Hepatocyte (in vitro differentiated cells): ENCODE data around the gene CD22.

Experiments
- EZH2 ChIP-seq: fragments of 200-600 bp; sonication (generic); IDR thresholded peaks from 2 replicates; pipeline ENCODE4 v1.6.1; 2016; ENCODE audit warnings: antibody characterized with exemption, mild to moderate bottlenecking, borderline replicate concordance
- TF ChIP-seq, protein P1 (sequence below): fragments of 200-600 bp; sonication (generic); IDR thresholded peaks from 2 replicates; pipeline ENCODE4 v1.5.1; 2016; ENCODE audit warnings: antibody characterized with exemption, mild to moderate bottlenecking; ENCODE audit not compliant: poor library complexity

DNA sequence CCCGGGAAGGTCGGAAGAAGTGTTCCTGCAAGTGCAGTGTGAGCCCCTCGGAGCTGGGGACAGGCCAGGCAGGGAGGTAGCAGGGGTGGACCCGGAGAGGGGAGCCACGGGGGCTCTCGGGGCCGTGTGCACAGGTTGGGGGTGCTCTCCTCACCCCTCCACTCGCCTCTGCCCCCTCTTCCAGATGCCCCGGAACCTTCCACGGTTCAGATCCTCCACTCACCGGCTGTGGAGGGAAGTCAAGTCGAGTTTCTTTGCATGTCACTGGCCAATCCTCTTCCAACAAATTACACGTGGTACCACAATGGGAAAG, 9.0 kb downstream of the CD22 start:
- TF ChIP-seq, protein P1, sequence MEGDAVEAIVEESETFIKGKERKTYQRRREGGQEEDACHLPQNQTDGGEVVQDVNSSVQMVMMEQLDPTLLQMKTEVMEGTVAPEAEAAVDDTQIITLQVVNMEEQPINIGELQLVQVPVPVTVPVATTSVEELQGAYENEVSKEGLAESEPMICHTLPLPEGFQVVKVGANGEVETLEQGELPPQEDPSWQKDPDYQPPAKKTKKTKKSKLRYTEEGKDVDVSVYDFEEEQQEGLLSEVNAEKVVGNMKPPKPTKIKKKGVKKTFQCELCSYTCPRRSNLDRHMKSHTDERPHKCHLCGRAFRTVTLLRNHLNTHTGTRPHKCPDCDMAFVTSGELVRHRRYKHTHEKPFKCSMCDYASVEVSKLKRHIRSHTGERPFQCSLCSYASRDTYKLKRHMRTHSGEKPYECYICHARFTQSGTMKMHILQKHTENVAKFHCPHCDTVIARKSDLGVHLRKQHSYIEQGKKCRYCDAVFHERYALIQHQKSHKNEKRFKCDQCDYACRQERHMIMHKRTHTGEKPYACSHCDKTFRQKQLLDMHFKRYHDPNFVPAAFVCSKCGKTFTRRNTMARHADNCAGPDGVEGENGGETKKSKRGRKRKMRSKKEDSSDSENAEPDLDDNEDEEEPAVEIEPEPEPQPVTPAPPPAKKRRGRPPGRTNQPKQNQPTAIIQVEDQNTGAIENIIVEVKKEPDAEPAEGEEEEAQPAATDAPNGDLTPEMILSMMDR, result no peak
- no peak for TF ChIP-seq EZH2
